Measurements from ENCODE around the gene ZNRF1. TPM values are rescaled to one million over a fixed set of nuclear protein-coding genes. Genes with fewer than 3 reads are reported as not detected.

Gene ZNRF1
- total and polyA plus RNA-seq, 5 donors from 2014 or later, result 3.2 to 15.1 (median 6.2) TPM

DNA sequence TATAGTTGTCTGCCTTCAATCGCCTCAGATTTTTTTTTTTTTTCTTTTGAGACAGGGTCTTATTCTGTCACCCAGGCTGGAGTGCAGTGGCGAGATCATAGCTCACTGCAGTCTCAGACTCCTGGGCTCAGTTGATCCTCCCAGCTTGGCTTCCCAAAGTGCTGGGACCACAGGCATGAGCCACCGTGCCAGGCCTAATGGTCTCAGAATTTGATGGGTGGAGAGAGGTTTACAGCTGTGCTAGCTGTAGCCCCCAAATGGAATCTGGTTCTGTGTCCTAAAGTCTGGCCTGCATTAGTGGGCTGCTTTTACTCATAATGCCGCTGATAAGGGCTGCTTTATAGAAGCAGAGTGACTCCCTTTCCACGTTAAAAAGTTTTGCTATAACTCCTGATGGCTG lies 5.1 kb downstream of the ZNRF1 start:
- no peaks in the 10 kb centered on the region for H3K27me3 ChIP-seq (ENCODE audit: control insufficient read depth, insufficient read depth, low read length)
- DNase-seq (no peak), ATAC-seq (ENCODE audit: low read depth in 2 of 2) (no peak)
- no peak overlapping the region for H3K4me3 ChIP-seq (ENCODE audit: low read depth, low read length)
- no peaks in the 10 kb centered on the region for H3K36me3 ChIP-seq (ENCODE audit: control insufficient read depth, insufficient read depth, low read length)
- H3K4me3 Mint-ChIP-seq, result peak overlapping the region in 2 of 4 donors; percentile 24 to 73
- H3K9me3 Mint-ChIP-seq, result no peaks in the 10 kb centered on the region
- no peaks in the 10 kb centered on the region for H3K9me3 ChIP-seq (ENCODE audit: control insufficient read depth in 2 of 2, low read length in 2 of 2)
- H3K36me3 Mint-ChIP-seq, result no peaks in the 10 kb centered on the region
- peaks cover 11 to 44% (median 14%) of the 10 kb centered on the region in 4 donors for H3K4me1 Mint-ChIP-seq
- no peaks in the 10 kb centered on the region for H3K27me3 Mint-ChIP-seq
- H3K27ac ChIP-seq (ENCODE audit: insufficient read depth, low read length, poor library complexity, severe bottlenecking), result no peak overlapping the region
- peaks cover 16% of the 10 kb centered on the region for H3K4me1 ChIP-seq (ENCODE audit: control insufficient read depth, insufficient read depth, low read length, poor library complexity, severe bottlenecking)
- H3K27ac Mint-ChIP-seq, result no peak overlapping the region

GRCh38 chr16:75004460-75004859 lies 5.6 kb downstream of the ZNRF1 start:
- no peaks in the 10 kb centered on the region for H3K9me3 Mint-ChIP-seq
- no peaks in the 10 kb centered on the region for H3K9me3 ChIP-seq (ENCODE audit: control insufficient read depth in 2 of 2, low read length in 2 of 2)
- ATAC-seq (ENCODE audit: low read depth in 2 of 2) (no peak), DNase-seq (no peak)
- no peaks in the 10 kb centered on the region for H3K27me3 Mint-ChIP-seq
- H3K4me3 ChIP-seq (ENCODE audit: low read depth, low read length), result no peak overlapping the region
- H3K27me3 ChIP-seq (ENCODE audit: control insufficient read depth, insufficient read depth, low read length), result no peaks in the 10 kb centered on the region
- no peaks in the 10 kb centered on the region for H3K36me3 ChIP-seq (ENCODE audit: control insufficient read depth, insufficient read depth, low read length)
- H3K4me1 Mint-ChIP-seq, result peaks cover 12 to 49% (median 14%) of the 10 kb centered on the region in 4 donors
- H3K27ac Mint-ChIP-seq, result no peak overlapping the region
- H3K27ac ChIP-seq (ENCODE audit: insufficient read depth, low read length, poor library complexity, severe bottlenecking), result no peak overlapping the region
- no peaks in the 10 kb centered on the region for H3K36me3 Mint-ChIP-seq
- H3K4me3 Mint-ChIP-seq, result peak overlapping the region in 1 of 4 donors; percentile 73
- peaks cover 13% of the 10 kb centered on the region for H3K4me1 ChIP-seq (ENCODE audit: control insufficient read depth, insufficient read depth, low read length, poor library complexity, severe bottlenecking)

- H3K9me3 ChIP-seq (ENCODE audit: control insufficient read depth in 2 of 2, low read length in 2 of 2), result no peaks in the 10 kb centered on the region
- no peak for DNase-seq
- no peak overlapping the region for H3K27ac ChIP-seq (ENCODE audit: insufficient read depth, low read length, poor library complexity, severe bottlenecking)
- no peaks in the 10 kb centered on the region for H3K27me3 Mint-ChIP-seq
- no peaks in the 10 kb centered on the region for H3K9me3 Mint-ChIP-seq
- no peaks in the 10 kb centered on the region for H3K36me3 Mint-ChIP-seq
- H3K27me3 ChIP-seq (ENCODE audit: control insufficient read depth, insufficient read depth, low read length), result no peaks in the 10 kb centered on the region
- H3K36me3 ChIP-seq (ENCODE audit: control insufficient read depth, insufficient read depth, low read length), result no peaks in the 10 kb centered on the region
- no peak overlapping the region for H3K4me3 ChIP-seq (ENCODE audit: low read depth, low read length)
- no peak overlapping the region for H3K4me3 Mint-ChIP-seq
- ATAC-seq (ENCODE audit: low read depth in 2 of 2), result no peak
- H3K4me1 ChIP-seq (ENCODE audit: control insufficient read depth, insufficient read depth, low read length, poor library complexity, severe bottlenecking), result peaks cover 2% of the 10 kb centered on the region
- peaks cover 4 to 42% (median 11%) of the 10 kb centered on the region in 4 donors for H3K4me1 Mint-ChIP-seq
- no peak overlapping the region for H3K27ac Mint-ChIP-seq
Measured at GRCh38 chr16:75005697-75006096, 6.9 kb downstream of the ZNRF1 start.

- H3K36me3 ChIP-seq (ENCODE audit: control insufficient read depth, insufficient read depth, low read length), result no peaks in the 10 kb centered on the region
- H3K4me1 ChIP-seq (ENCODE audit: control insufficient read depth, insufficient read depth, low read length, poor library complexity, severe bottlenecking), result peaks cover 10% of the 10 kb centered on the region
- ATAC-seq (ENCODE audit: low read depth in 2 of 2) (no peak), DNase-seq (no peak)
- no peak overlapping the region for H3K27ac ChIP-seq (ENCODE audit: insufficient read depth, low read length, poor library complexity, severe bottlenecking)
- Mint-ChIP-seq H3K4me1 (peaks cover 6 to 40% (median 11%) of the 10 kb centered on the region in 4 donors), H3K9me3 (no peaks in the 10 kb centered on the region), H3K36me3 (no peaks in the 10 kb centered on the region), H3K4me3 (no peak overlapping the region), H3K27ac (peak overlapping the region in 2 of 3 donors; percentile 15 to 23), H3K27me3 (no peaks in the 10 kb centered on the region)
- H3K9me3 ChIP-seq (ENCODE audit: control insufficient read depth in 2 of 2, low read length in 2 of 2), result no peaks in the 10 kb centered on the region
- H3K4me3 ChIP-seq (ENCODE audit: low read depth, low read length), result no peak overlapping the region
- H3K27me3 ChIP-seq (ENCODE audit: control insufficient read depth, insufficient read depth, low read length), result no peaks in the 10 kb centered on the region
Measured at GRCh38 chr16:75007443-75007842, 8.6 kb downstream of the ZNRF1 start.

DNA sequence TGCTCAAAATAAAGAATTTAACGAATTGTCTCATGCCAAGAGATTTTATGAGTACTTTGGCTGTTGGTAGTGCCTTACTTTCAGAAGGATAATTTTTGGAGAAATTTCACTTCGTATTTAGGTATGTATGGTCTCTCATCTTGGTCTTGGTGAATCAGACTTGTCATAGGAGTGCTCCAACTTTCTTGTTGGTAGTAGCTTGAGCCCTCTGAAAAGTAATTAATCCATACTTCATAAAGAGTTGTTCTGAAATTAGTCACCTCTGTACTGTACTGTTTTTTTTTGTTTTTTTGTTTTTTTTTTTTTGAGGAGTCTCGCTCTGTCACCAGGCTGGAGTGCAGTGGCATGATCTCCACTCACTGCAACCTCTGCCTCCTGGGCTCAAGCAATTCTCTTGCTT lies 11.6 kb downstream of the ZNRF1 start:
- no peak overlapping the region for H3K27ac ChIP-seq (ENCODE audit: insufficient read depth, low read length, poor library complexity, severe bottlenecking)
- Mint-ChIP-seq H3K27ac (peak overlapping the region in 1 of 3 donors; percentile 56), H3K4me3 (no peak overlapping the region), H3K36me3 (no peaks in the 10 kb centered on the region), H3K27me3 (no peaks in the 10 kb centered on the region), H3K4me1 (peaks cover 9 to 44% (median 16%) of the 10 kb centered on the region in 4 donors), H3K9me3 (no peaks in the 10 kb centered on the region)
- H3K4me1 ChIP-seq (ENCODE audit: control insufficient read depth, insufficient read depth, low read length, poor library complexity, severe bottlenecking), result peaks cover 16% of the 10 kb centered on the region
- H3K4me3 ChIP-seq (ENCODE audit: low read depth, low read length), result no peak overlapping the region
- ATAC-seq (ENCODE audit: low read depth in 2 of 2) (no peak), DNase-seq (no peak)
- no peaks in the 10 kb centered on the region for H3K36me3 ChIP-seq (ENCODE audit: control insufficient read depth, insufficient read depth, low read length)
- H3K27me3 ChIP-seq (ENCODE audit: control insufficient read depth, insufficient read depth, low read length), result no peaks in the 10 kb centered on the region
- no peaks in the 10 kb centered on the region for H3K9me3 ChIP-seq (ENCODE audit: control insufficient read depth in 2 of 2, low read length in 2 of 2)

- no peaks in the 10 kb centered on the region for H3K27me3 ChIP-seq (ENCODE audit: control insufficient read depth, insufficient read depth, low read length)
- peak overlapping the region; percentile 52 to 86 (median 82) for H3K4me3 Mint-ChIP-seq
- H3K4me1 Mint-ChIP-seq, result peaks cover 9 to 47% (median 16%) of the 10 kb centered on the region in 4 donors
- no peaks in the 10 kb centered on the region for H3K36me3 Mint-ChIP-seq
- no peaks in the 10 kb centered on the region for H3K27me3 Mint-ChIP-seq
- H3K9me3 ChIP-seq (ENCODE audit: control insufficient read depth in 2 of 2, low read length in 2 of 2), result no peaks in the 10 kb centered on the region
- DNase-seq, result peak in 2 of 3 donors; percentile 22 to 26
- H3K4me1 ChIP-seq (ENCODE audit: control insufficient read depth, insufficient read depth, low read length, poor library complexity, severe bottlenecking), result peaks cover 16% of the 10 kb centered on the region
- peak; percentile 66 to 73 for ATAC-seq (ENCODE audit: low read depth in 2 of 2)
- H3K27ac ChIP-seq (ENCODE audit: insufficient read depth, low read length, poor library complexity, severe bottlenecking), result peak overlapping the region; percentile 74
- peak overlapping the region; percentile 74 for H3K4me3 ChIP-seq (ENCODE audit: low read depth, low read length)
- peak overlapping the region; percentile 87 to 94 (median 89) for H3K27ac Mint-ChIP-seq
- no peaks in the 10 kb centered on the region for H3K9me3 Mint-ChIP-seq
- no peaks in the 10 kb centered on the region for H3K36me3 ChIP-seq (ENCODE audit: control insufficient read depth, insufficient read depth, low read length)
Measured at GRCh38 chr16:75011634-75012307, 12.9 kb downstream of the ZNRF1 start.

GRCh38 chr16:75012380-75013081 lies 13.7 kb downstream of the ZNRF1 start:
- Histone ChIP-seq H3K27me3 (ENCODE audit: control insufficient read depth, insufficient read depth, low read length) (no peaks in the 10 kb centered on the region), H3K4me3 (ENCODE audit: low read depth, low read length) (peak overlapping the region; percentile 74), H3K9me3 (ENCODE audit: control insufficient read depth in 2 of 2, low read length in 2 of 2) (no peaks in the 10 kb centered on the region), H3K27ac (ENCODE audit: insufficient read depth, low read length, poor library complexity, severe bottlenecking) (peak overlapping the region; percentile 74), H3K36me3 (ENCODE audit: control insufficient read depth, insufficient read depth, low read length) (no peaks in the 10 kb centered on the region), H3K4me1 (ENCODE audit: control insufficient read depth, insufficient read depth, low read length, poor library complexity, severe bottlenecking) (peaks cover 16% of the 10 kb centered on the region)
- DNase-seq (peak in 1 of 3 donors; percentile 10), ATAC-seq (ENCODE audit: low read depth in 2 of 2) (peak in 1 of 2 donors; percentile 47)
- Mint-ChIP-seq H3K9me3 (no peaks in the 10 kb centered on the region), H3K27me3 (no peaks in the 10 kb centered on the region), H3K27ac (peak overlapping the region; percentile 87 to 94 (median 89)), H3K4me3 (peak overlapping the region; percentile 52 to 86 (median 82)), H3K4me1 (peaks cover 11 to 51% (median 18%) of the 10 kb centered on the region in 4 donors), H3K36me3 (no peaks in the 10 kb centered on the region)

Data from CD4-positive, CD25-positive, alpha-beta regulatory T cell (primary cell).